A549 (cell line): ENCODE results near the gene PTPRD. TPM values are rescaled to one million over a fixed set of nuclear protein-coding genes. Genes with fewer than 3 reads are reported as not detected.

Source experiments
- ATAC-seq, 2 experiments: fragments of 200-7000 bp in 1 of 2; fragments of >200 bp in 1 of 2; cut with Nextera tagmentation in 1 of 2; cut with Tn5 transposase in 1 of 2; 3 replicates each; pipeline versions ENCODE4 v1.8.0 to v1.9.1; 2018 to 2020; ENCODE audit warnings: mild to moderate bottlenecking in 1 of 2, moderate library complexity in 1 of 2
- CTCF ChIA-PET: fragments of 300-600 bp; sonication (Branson Sonifier 250); formaldehyde crosslinking; extraction: SDS; loops from one replicate; lab custom pipeline; 2021; ENCODE audit warnings: antibody characterized with exemption, inconsistent platforms; lab: Yijun Ruan, JAX
- POLR2A ChIA-PET: fragments of 350-600 bp; formaldehyde crosslinking; extraction: SDS; loops from one replicate; lab custom pipeline; 2021; ENCODE audit warnings: antibody characterized with exemption, inconsistent platforms; lab: Yijun Ruan, JAX
- DNase-seq, 2 experiments: peaks; one replicate each; pipeline versions ENCODE4 v3.0.0 to v3.0.0-alpha.2; 2011 to 2016; ENCODE audit warnings: low read depth in 1 of 2, low spot score in 1 of 2
- FAIRE-seq: peaks from 2 replicates; lab custom pipeline; 2011; peaks lifted over from hg19 to GRCh38; lab: Jason Lieb, UNC
- H3K27ac ChIP-seq, 2 experiments: fragments of >200 bp; sonication (Bioruptor Twin); formaldehyde crosslinking; 3 replicates each; pipeline ENCODE4 v1.5.1; 2016 to 2017
- H3K4me1 ChIP-seq: fragments of >200 bp; sonication (Bioruptor Twin); formaldehyde crosslinking; 3 replicates; pipeline ENCODE4 v1.6.1; 2016
- H3K4me2 ChIP-seq: fragments of >200 bp; sonication (Bioruptor Twin); formaldehyde crosslinking; 3 replicates; pipeline ENCODE4 v1.6.1; 2016
- H3K4me3 ChIP-seq: fragments of >200 bp; sonication (Bioruptor Twin); formaldehyde crosslinking; 3 replicates; pipeline ENCODE4 v1.5.1; 2016
- H3K9me3 ChIP-seq: fragments of >200 bp; sonication (Bioruptor Twin); formaldehyde crosslinking; 3 replicates; pipeline ENCODE4 v1.6.1; 2016
- CHD4 ChIP-seq: fragments of 200-600 bp; sonication (generic); IDR thresholded peaks from 2 replicates; pipeline ENCODE4 v1.6.1; 2016; ENCODE audit warnings: antibody characterized with exemption, mild to moderate bottlenecking, borderline replicate concordance
- EP300 ChIP-seq, 2 experiments: fragments of >200 bp; sonication (Bioruptor Twin); formaldehyde crosslinking; IDR thresholded peaks; 2 replicates in 1 of 2; 3 replicates in 1 of 2; pipeline ENCODE4 v1.6.1; 2016 to 2017
- ESRRA ChIP-seq: fragments of 150-350 bp; IDR thresholded peaks from 2 replicates; pipeline ENCODE4 v1.6.1; 2014; ENCODE audit warnings: mild to moderate bottlenecking, low read length, borderline replicate concordance
- KDM1A ChIP-seq: fragments of 200-600 bp; sonication (generic); IDR thresholded peaks from 2 replicates; pipeline ENCODE4 v1.6.1; 2016; ENCODE audit warnings: low read depth, mild to moderate bottlenecking
- MAFK ChIP-seq: fragments of 450-650 bp; IDR thresholded peaks from 2 replicates; pipeline ENCODE4 v1.6.1; 2014; ENCODE audit not compliant: partially characterized antibody
- MYC ChIP-seq: IDR thresholded peaks from 2 replicates; pipeline ENCODE4 v1.6.1; 2012; ENCODE audit warnings: mild to moderate bottlenecking, inconsistent platforms, low read length, improper control_type of control experiment, borderline replicate concordance
- NPAS2 ChIP-seq: fragments of 250-450 bp; sonication (Bioruptor Pico); IDR thresholded peaks from 2 replicates; pipeline ENCODE4 v1.8.0; 2022; ENCODE audit warnings: mild to moderate bottlenecking, moderate library complexity, borderline replicate concordance
- NR3C1 ChIP-seq: fragments of >200 bp; sonication (Bioruptor Twin); formaldehyde crosslinking; IDR thresholded peaks from 3 replicates; pipeline ENCODE4 v1.6.1; 2017
- PHF8 ChIP-seq: fragments of 200-600 bp; sonication (generic); IDR thresholded peaks from 2 replicates; pipeline ENCODE4 v1.6.1; 2016; ENCODE audit warnings: low read depth, mild to moderate bottlenecking, antibody characterized with exemption, moderate library complexity, borderline replicate concordance
- RARB ChIP-seq: fragments of 250-450 bp; sonication (Bioruptor Pico); IDR thresholded peaks from 2 replicates; pipeline ENCODE4 v1.8.0; 2021; ENCODE audit warnings: mild to moderate bottlenecking, moderate library complexity
- SREBF2 ChIP-seq: fragments of 450-650 bp; IDR thresholded peaks from 2 replicates; pipeline ENCODE4 v1.6.1; 2014; ENCODE audit warnings: mild to moderate bottlenecking, moderate library complexity
- TFCP2L1 ChIP-seq: fragments of 250-450 bp; sonication (Bioruptor Pico); IDR thresholded peaks from 2 replicates; pipeline ENCODE4 v1.5.0; 2021; ENCODE audit warnings: mild to moderate bottlenecking
- ZC3H11A ChIP-seq: fragments of 450-650 bp; IDR thresholded peaks from 2 replicates; pipeline ENCODE4 v1.6.1; 2014; ENCODE audit warnings: antibody characterized with exemption, mild to moderate bottlenecking
- ZNF302 ChIP-seq: fragments of 250-450 bp; sonication (Bioruptor Pico); IDR thresholded peaks from 2 replicates; pipeline ENCODE4 v1.9.0; 2021; ENCODE audit warnings: inconsistent platforms, mild to moderate bottlenecking, moderate library complexity
- ZSCAN20 ChIP-seq: fragments of 250-450 bp; sonication (Bioruptor Pico); IDR thresholded peaks from 2 replicates; pipeline ENCODE4 v1.8.0; 2022; ENCODE audit warnings: mild to moderate bottlenecking, moderate library complexity
- WGBS: methylation state at CpG from one replicate; pipeline ENCODE4 v1.1.6; 2017; ENCODE audit errors: missing lambda C conversion rate; 5-methylcytosine and 5-hydroxymethylcytosine counted together
- polyA plus RNA-seq, 4 experiments: library from polyadenylated mRNA; depleted of rRNA in 3 of 4; stranded (reverse); fragments of >200 nt; fragmentation: RNase III in 1 of 4; extraction: RNeasy Plus Mini Kit Qiagen cat#74134 plus additional on column Dnase treatment in 1 of 4; gene quantifications; 2 replicates in 3 of 4; 3 replicates in 1 of 4; pipeline ENCODE4 v1.2.3, GENCODE V29; 2011 to 2017
- TF ChIP-seq, protein P1 (sequence below): IDR thresholded peaks from 2 replicates; pipeline ENCODE4 v1.6.1; 2012; ENCODE audit warnings: low read depth, borderline replicate concordance
- TF ChIP-seq, protein P2 (sequence below): fragments of 200-600 bp; sonication (generic); IDR thresholded peaks from 2 replicates; pipeline ENCODE4 v1.6.1; 2016; ENCODE audit warnings: antibody characterized with exemption, mild to moderate bottlenecking, moderate library complexity

PTPRD gene
- polyA plus RNA-seq, 2 of the 4 experiments (the other 2 are of a cell fraction): 0.39 to 1.3 TPM

DNA sequence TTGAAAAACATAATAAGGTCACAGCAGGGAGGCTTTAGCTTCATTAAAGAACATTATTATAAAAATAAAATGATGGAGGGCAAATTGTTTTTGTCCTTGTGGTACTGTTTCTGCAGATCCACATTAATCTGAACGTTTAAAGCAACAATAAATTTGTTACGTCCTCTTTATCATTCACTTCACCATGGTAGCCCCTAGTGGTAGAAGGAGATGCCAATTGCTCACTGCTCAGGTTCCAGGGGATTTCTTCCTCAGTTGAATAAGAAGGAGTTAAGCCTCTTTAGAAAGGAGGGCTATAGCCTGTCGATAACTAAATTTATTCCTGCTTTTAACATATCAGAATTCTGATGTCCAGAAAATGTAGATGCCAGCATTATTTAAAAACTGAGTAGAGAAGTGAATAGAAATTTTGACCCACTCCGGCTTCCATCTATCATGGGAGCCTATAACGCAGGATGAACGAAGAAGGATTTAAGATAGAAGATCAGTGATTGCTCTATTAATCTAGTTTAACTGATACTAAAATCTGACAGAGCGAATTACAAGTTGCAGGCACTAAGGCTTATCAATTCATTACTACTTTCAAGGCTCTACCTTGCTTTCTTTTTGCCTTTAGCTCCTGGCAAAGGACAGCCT lies 692.3 kb downstream of the PTPRD start:
- ChIA-PET CTCF (no interaction called here), POLR2A (no interaction called here)
- DNase-seq (no peak), ATAC-seq (no peak), FAIRE-seq (no peak)
- H3K4me3 ChIP-seq: no peak overlapping the region
- H3K9me3 ChIP-seq: no peaks in the 10 kb centered on the region
- H3K4me1 ChIP-seq: no peaks in the 10 kb centered on the region
- 12% methylated on average over 7 of the region's 7 CpGs for WGBS
- TF ChIP-seq ZSCAN20 (CRISPR knock-in tag) (no peak), ESRRA (no peak), ZNF302 (CRISPR knock-in tag) (no peak), EP300 (IDR thresholded peaks at IDR 0.05) (no peak), MYC (no peak), CHD4 (no peak)
- TF ChIP-seq, protein P1, sequence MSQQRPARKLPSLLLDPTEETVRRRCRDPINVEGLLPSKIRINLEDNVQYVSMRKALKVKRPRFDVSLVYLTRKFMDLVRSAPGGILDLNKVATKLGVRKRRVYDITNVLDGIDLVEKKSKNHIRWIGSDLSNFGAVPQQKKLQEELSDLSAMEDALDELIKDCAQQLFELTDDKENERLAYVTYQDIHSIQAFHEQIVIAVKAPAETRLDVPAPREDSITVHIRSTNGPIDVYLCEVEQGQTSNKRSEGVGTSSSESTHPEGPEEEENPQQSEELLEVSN: no peak
- no peak overlapping the region for H3K27ac ChIP-seq
- no peak overlapping the region for H3K4me2 ChIP-seq

DNA sequence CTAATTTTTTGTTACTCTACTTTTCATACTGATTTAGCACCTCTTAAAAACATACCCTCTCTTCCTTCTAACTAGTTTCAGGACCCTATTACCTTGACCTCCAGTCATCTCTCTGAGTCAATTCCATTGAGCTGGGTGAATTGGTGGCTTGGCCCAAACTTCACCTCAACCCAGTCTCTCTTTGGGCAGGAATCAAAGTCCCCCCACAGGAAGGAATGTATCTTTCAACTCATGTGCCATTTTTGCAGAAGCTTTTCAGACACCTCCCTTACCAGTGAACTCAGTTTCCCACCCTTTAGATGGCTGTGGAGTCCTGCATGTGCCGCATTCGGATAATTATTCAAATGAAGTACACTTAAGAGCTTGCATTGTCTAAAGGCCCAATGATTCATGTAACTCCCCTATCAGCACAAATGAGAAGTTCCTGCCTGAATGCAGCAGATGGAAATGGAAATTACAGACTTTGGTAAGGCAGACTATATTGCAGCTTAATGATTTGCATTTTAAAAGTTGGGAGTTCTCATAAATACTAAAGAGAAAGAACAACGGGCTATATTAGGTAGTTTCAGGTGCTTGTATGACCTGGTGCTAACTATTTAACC lies 693.5 kb downstream of the PTPRD start:
- POLR2A ChIA-PET: no interaction called here
- no peaks in the 10 kb centered on the region; the same call in 2 of the 3 replicates for H3K9me3 ChIP-seq
- H3K4me2 ChIP-seq: no peak overlapping the region
- no peaks in the 10 kb centered on the region for H3K4me1 ChIP-seq
- ATAC-seq (no peak), FAIRE-seq (no peak), DNase-seq (no peak)
- H3K27ac ChIP-seq: no peak overlapping the region
- CTCF ChIA-PET: no interaction called here
- 32% methylated on average over 3 of the region's 3 CpGs for WGBS
- H3K4me3 ChIP-seq: no peak overlapping the region
- no peak for TF ChIP-seq PHF8
- TF ChIP-seq, protein P1: no peak
- TF ChIP-seq, protein P2, sequence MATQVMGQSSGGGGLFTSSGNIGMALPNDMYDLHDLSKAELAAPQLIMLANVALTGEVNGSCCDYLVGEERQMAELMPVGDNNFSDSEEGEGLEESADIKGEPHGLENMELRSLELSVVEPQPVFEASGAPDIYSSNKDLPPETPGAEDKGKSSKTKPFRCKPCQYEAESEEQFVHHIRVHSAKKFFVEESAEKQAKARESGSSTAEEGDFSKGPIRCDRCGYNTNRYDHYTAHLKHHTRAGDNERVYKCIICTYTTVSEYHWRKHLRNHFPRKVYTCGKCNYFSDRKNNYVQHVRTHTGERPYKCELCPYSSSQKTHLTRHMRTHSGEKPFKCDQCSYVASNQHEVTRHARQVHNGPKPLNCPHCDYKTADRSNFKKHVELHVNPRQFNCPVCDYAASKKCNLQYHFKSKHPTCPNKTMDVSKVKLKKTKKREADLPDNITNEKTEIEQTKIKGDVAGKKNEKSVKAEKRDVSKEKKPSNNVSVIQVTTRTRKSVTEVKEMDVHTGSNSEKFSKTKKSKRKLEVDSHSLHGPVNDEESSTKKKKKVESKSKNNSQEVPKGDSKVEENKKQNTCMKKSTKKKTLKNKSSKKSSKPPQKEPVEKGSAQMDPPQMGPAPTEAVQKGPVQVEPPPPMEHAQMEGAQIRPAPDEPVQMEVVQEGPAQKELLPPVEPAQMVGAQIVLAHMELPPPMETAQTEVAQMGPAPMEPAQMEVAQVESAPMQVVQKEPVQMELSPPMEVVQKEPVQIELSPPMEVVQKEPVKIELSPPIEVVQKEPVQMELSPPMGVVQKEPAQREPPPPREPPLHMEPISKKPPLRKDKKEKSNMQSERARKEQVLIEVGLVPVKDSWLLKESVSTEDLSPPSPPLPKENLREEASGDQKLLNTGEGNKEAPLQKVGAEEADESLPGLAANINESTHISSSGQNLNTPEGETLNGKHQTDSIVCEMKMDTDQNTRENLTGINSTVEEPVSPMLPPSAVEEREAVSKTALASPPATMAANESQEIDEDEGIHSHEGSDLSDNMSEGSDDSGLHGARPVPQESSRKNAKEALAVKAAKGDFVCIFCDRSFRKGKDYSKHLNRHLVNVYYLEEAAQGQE: no peak
- TF ChIP-seq MYC: no peak
- TF ChIP-seq ZC3H11A: no peak
- no peak for TF ChIP-seq ESRRA
- TF ChIP-seq RARB (CRISPR knock-in tag): no peak
- no peak for TF ChIP-seq KDM1A
- TF ChIP-seq CHD4: no peak
- TF ChIP-seq SREBF2: no peak
- TF ChIP-seq NR3C1: no peak
- TF ChIP-seq ZNF302 (CRISPR knock-in tag): no peak
- no peak for TF ChIP-seq ZSCAN20 (CRISPR knock-in tag)
- TF ChIP-seq TFCP2L1 (CRISPR knock-in tag): no peak

DNA sequence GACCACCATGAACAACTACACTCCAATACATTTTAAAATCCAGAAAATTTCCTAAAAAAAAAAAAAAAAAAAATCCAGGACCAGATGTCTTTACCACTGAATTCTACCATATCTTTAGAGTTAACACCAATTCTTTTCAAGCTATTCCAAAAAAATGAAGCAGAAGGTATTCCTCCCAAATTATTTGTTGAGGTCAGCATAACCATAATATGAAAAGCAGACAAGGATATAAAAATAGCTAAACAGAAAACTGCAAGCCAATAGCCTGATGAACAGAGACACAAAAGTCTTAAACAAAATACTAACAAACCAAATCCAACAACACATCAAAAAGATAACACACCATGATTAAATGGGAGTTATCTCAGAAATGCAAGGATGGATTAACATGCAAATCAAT lies 695.4 kb downstream of the PTPRD start:
- no peak overlapping the region for H3K4me2 ChIP-seq
- no peaks in the 10 kb centered on the region for H3K4me1 ChIP-seq
- POLR2A ChIA-PET: no interaction called here
- TF ChIP-seq MAFK: peak; percentile 58
- TF ChIP-seq NPAS2: no peak
- TF ChIP-seq, all 56 proteins: peak for 1
- ATAC-seq (no peak), DNase-seq (no peak), FAIRE-seq (no peak)
- no peak overlapping the region for H3K4me3 ChIP-seq
- no peaks in the 10 kb centered on the region; the same call in 2 of the 3 replicates for H3K9me3 ChIP-seq
- CTCF ChIA-PET: interaction anchor here (1.0 kb wide), 1 partner anchor 12 kb away, joined by 3 read pairs; no protein-coding TSS in a partner anchor
- H3K27ac ChIP-seq: no peak overlapping the region
